Stimulated activated naive CD4-positive, alpha-beta T cell (primary cell): Measurements from ENCODE around the gene IGF1R.

Source experiments
- DNase-seq, 6 experiments: peaks; one replicate each; lab custom pipeline; 2025; lab: John Stamatoyannopoulos, UW

Gene IGF1R

DNA sequence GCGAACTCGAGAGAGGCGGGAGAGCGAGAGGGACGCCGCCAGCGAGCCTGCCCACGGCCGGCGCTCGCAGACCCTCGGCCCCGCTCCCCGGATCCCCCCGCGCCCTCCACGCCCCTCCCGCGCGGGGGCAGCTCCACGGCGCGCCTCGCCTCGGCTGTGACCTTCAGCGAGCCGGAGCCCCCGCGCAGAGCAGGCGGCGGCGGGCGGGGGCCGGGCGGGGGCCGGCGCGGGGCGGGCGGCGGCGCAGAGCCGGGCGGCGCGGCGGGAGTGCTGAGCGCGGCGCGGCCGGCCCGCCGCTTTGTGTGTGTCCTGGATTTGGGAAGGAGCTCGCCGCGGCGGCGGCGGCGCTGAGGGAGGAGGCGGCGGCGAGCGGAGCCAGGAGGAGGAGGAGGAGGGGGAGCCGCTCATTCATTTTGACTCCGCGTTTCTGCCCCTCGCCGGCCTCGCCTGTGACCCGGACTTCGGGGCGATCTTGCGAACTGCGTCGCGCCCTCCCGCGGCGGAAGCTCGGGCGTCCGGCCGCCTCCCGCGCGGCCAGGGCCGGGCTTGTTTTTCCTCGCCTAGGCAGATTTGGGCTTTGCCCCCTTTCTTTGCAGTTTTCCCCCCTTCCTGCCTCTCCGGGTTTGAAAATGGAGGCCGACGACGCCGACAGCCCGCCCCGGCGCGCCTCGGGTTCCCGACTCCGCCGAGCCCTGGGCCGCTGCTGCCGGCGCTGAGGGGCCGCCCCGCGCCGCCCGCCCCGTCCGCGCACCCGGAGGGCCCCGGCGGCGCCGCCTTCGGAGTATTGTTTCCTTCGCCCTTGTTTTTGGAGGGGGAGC, 524 bp downstream of the IGF1R start:
- peak; percentile 24 to 65 (median 44) for DNase-seq

DNA sequence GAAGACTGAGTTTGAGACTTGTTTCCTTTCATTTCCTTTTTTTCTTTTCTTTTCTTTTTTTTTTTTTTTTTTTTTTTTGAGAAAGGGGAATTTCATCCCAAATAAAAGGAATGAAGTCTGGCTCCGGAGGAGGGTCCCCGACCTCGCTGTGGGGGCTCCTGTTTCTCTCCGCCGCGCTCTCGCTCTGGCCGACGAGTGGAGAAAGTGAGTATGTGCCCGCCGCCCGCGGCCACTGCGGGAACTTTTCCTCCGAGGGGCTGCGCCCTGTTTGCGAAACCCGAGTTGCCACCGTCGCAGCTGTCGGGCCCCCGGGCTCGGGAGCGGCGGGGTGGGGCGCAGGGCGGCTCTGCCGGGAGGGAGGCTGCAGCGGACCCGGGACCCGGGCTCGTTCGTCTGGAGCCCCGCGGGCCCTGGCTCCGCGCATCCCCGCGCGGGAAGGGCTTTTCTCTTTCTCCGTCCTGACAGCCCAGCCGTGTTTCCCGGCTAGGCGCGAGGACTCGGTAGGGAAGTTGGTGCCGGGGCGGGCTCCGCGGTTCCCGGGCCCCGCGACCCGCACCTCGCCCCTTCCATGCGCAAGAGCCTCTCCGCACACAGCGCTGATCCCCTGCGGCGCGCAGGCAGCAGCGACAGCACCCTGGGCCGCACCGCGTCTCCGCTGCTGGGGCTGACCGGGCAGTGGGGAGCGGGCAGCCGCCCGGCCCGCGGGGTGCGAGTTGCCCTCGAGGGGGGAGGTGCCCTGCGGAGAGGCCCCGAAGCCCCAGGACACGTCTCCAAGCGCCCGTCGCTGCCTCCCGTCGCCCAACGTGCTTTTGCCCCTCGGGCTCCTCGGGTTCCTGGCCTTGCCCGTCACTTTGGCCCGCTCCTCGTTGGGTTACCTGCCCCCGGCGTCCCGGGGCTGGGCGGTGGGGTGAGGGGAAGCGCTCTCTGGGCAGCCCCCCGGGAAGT, 1.4 kb downstream of the IGF1R start:
- DNase-seq: peak; percentile 29 to 66 (median 42)

DNA sequence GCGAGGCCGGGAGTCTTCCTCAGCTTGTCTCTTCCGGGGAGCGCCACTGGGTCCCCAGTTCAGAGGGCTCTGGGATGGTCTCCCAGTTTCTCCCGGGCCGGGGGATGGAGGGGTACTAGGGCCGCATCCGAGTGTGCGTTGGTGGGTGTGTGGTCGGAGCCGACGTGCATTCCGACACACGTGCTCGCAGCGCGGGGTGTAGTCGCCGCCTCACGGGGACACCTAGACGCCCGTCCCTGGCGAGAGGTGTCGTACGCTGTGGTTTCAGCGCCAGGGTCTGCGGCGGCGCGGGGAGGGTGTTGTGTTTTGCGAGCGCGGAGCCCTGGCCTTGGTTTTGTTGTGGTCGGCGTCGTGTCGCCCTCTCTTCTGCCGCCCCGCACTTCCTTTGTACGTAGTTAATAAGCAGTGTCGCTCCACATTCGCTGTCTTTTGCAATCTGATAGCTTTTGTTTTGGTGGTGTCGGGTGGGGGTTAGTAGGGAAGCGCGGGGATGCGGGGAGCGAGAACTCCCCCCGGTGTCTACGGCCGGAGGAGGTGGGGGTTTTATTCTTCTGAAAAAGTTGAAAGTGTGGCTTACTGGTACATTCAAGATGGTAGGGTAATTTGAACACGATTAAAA, 2.2 kb downstream of the IGF1R start:
- peak; percentile 45 to 79 (median 59) for DNase-seq

DNA sequence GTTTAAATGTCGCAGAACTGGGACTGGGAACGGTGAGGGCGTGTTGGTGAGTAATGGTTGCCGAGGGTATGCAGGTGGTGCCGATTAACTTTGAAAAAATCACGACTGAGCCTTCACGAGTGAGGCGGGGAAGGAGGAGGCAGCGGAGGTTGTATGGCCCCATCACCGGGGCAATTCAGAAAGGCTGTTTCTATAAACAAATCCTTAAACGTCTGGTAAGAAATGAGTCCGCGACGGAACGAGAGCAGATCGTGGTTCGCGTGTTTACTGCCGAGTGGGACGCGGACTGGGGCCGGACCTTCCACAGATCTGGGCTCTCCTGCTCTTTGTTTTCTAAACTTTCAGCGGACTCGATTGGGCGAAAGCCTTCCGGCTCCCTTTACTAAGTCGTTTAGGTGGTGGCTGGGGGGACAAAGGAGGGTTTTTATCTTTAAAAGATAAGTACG, 2.7 kb downstream of the IGF1R start:
- DNase-seq: peak; percentile 36 to 79 (median 58)

DNA sequence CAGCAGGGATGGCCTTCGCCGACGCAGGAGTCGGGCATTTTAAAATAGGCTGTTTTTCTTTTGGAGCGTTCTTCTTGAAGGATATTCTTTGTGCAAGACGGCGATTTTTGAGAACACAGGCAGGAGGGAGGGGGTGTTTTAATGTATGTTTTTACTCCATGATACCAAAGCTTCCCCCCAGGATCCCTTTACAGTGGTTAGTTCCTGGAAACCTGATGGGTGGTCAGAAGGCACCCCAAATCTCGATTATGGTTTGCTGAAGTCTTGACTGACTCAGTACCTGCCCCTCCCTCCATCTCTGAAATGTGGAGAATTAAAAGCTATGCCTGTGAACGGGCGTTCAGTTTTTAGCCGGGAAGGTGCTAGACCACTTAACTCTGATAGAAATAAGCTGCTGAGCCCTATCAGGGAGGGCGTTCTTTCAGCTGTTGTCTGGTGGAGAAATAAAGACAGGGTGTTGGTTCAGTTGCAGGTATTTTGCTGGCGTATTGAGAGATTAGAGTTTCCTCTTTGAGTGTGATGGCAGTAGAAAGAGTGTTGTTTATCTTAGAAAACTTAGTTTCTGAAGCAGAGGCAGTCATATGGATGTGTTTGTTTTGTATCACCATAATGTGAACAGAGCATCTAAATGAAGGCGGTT, 3.4 kb downstream of the IGF1R start:
- peak in 3 of 6 experiments; percentile 58 to 64 (median 63) for DNase-seq

DNA sequence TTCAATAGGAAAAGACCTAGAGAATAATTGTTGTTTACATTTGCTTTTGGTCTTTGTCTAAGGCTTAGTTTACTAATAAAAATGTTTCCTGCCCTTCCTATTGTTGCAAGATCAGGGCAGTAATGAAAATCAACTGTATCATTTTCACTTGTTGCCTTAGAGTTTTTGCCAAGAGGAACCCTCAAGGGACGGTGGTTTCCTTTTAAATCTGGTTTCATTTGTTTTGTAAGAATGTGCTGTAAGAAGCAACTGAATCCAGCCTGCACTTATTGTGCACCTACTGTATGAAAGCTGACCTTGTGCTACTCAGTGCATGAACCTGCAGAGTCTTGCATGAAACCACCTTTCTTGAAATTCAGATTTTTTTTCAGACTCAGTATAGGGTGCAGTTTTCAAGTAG, 5.3 kb downstream of the IGF1R start:
- no peak for DNase-seq

DNA sequence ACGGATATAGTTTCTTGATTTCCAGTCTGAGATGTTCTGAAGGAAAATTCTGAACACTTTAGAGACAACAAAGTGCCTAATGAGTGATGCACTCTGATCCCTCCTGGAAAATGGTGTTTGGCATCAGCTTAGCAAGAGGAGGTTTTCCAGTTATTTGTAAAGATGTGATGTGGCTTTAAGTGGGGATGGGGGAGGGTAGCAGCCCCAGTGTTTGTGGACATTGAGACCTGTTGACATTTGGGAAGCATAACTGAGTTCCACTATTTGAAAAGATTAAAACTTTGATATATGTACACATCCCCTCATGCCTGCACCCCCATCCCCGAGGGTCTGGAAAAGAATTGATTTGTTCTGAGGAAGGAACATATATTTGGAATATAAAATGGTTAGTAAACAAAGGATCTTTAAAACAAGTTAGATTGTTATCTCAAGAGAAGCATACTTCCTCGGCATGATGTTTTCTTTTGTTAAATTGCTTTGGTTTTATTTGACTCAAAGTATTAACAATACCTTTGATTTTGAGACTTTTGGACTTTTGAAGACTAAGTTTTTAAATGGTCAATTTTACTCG, 6.5 kb downstream of the IGF1R start:
- DNase-seq: no peak

DNA sequence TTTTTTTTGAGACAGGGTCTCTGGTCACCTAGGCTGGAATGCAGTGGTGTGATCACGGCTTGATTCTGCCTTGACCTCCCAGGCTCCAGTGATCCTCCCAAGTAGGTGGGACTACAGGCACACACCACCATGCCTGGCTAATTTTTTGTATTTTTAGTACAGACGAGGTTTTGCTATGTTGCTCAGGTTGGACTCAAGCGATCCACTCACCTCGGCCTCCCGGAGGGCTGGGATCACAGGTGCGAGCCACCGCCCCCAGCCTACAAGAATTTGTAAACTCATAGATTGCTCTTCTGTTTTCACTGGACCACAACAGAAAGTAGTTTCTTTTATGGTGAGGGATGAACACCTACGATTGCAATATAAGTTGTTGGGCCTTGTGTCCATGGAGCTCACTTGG, 7.4 kb downstream of the IGF1R start:
- no peak for DNase-seq

DNA sequence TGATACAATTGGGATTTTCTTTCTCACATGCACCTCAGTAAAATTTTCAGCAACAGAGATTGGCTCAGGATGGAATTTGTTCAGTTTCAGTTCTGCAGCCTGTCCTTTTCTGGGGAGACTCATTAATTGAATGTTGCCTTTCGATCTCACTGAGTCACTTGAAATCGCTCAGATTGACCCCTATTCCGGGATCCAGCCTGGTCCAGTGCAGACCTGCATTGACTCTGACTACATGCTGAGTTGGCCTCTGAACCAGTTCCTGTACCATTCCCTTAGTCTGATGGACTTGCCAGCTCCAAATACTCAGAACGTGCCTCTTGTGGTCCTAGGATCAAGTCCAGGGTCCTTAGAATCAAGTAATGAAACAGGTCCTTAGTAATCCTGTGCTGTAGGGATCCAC, 9.4 kb downstream of the IGF1R start:
- DNase-seq: no peak

DNA sequence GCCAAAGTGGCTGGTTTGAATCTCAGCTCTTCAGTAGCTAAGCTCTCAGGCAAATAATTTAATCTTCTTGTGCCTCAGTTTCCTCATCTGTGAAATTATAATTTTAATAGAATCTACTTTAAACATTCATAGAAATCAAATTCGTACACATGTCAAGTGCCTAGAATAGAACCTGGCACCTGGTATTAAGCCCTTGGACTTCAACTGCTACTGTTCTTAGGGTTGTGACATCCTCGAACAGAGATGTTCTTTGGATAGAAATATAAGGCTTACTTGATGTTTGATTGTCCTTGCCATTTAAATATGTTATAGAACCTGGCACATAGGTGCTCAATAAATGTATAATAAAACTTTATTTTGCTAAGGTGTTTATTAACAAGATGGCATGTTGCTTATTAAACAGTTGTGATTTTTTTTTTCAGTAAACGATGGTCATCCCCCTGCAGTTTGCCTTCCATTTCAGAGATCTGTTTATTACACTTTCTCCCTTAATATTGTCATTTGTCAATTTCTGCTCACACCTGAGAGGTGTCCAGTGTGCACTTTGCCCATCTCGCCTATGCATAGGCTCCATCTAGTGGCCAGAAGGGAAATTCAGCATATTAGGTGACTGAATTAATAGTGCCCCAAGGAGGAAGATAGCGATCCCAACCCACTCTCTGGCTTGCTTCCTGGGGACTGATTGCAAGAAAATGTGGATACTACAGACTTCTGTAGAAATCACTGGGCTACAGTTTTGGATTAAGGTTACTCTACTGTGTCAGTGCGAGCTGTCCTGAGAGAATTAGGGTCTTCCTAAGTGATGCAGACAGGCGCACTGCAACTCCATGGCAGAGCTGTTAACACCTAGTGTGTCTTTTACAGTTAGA, 10.7 kb downstream of the IGF1R start:
- DNase-seq: peak in 5 of 6 experiments; percentile 12 to 59 (median 20)

DNA sequence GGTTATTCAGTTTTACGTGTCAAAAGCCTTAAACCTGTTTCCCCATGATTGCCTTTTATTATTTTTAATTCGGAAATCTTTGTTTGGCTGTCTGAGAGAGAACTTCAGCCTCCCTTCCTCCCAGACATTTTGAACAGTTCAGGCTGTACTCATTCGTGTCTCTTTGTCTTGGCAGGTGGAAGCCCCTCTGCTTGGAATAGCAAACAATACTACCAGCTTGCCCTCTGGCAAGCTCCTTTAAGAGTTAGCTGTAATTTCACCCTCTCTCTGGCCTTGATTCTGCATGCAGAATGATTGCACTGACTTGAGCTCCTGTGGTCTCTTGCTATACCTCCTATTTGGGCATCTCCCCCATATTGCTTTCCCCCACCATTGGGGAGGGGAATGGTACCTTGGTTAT, 11.7 kb downstream of the IGF1R start:
- no peak for DNase-seq

DNA sequence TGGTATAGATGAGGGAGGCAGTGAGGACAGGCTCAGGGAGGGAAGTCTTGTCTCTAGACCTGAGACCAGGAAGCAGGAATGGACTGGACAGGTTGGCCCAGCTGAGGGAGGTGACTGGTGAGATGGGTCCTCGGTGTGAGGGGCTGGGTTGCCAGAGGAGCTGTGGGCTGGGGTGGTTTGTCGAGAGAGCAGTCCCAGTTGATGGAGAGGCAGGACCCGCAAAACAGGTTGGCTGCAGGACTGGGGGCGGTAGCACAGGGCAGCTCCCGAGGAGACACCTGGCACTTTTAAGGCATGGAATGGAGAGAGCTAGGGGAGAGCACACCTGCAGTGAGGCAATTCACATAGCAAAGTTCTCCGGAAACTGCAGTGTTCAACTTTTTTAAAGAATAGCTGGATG, 14.7 kb downstream of the IGF1R start:
- no peak for DNase-seq

DNA sequence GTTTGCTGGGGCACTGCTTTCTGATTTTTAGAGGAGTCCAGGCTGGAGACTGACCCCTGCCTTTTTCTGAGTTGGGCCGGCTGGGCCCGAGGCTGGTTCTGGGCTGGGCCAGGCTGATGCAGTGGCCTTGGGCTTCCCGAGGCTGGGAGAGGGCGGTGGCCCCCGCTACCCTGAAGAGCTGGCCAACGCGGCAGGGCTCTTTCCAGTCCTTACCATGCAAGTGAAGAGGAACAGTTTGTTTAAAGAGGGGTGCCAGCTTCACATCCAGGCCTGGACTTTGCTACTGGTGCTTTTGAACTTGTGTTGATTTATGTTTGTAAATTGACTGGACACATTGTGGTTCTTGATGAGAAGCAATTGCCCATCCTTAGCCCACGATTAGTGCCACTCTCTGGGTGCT, 15.3 kb downstream of the IGF1R start:
- DNase-seq: no peak

DNA sequence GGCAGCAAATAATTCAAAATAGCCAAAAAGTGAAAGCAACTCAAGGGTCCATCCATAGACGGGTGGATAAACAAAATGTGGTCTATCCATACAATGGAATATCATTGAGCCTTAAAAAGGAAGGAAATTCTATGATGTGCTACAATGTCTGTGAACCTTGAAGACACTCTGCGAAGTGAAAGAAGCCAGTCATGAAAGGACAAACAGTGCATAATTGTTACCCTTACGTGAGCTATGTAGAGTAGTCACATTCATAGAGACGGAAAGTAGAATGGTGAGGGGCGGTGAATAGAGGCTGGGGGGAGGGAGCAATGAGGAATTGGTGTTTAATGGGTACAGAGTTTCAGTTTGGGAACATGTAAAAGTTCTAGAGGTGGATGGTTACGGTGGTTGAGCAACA, 18.1 kb downstream of the IGF1R start:
- DNase-seq: no peak

DNA sequence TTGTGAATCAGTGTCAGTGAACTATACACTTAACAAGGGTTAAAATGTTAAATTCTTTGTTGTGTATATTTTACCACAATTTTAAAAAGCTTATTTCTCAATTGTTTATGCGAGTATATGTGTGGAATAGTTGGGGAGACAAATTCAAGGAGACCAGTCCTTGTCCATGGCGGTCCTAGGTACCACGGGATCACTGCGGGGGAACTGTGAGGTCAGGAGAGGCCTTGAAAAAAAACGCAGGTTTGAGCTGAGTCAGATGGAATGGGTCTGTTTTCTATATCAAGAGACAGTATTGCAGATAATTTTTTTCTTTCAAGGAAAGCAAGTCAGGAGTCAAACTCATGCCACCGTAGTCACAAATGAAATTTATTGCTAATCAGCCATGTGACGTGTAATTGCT, 18.5 kb downstream of the IGF1R start:
- no peak for DNase-seq

DNA sequence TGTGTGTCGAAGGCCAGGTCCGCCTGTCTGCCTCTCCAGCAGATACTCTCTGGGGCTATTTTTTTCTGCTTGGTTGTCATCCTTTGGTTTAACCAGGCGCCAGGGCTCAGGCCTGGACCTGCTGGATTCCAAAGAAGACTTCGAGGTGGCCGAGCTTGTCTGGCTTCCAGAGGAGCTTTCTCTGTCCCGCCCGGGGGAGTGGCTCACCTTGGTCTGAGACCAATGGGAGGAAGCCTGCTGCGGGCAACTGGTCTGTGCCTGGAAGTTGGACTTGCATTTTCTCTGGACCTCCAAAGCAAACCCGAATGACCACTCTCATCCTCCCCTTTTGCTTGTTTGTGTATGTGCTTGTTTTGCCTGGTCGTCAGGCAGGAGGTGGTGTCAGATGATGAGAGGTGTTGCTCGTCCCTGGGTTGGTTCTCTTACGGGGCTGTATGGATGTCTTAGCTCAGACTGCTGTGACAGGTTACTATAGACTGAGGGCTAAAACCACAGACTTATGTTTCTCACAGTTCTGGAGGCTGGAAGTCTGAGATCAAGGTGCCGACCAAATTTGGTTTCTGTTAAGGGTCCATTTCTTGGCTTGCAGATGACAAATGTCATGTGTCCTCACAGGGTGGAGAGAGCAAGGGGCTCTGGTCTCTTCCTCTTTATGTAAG, 19.3 kb downstream of the IGF1R start:
- no peak for DNase-seq

DNA sequence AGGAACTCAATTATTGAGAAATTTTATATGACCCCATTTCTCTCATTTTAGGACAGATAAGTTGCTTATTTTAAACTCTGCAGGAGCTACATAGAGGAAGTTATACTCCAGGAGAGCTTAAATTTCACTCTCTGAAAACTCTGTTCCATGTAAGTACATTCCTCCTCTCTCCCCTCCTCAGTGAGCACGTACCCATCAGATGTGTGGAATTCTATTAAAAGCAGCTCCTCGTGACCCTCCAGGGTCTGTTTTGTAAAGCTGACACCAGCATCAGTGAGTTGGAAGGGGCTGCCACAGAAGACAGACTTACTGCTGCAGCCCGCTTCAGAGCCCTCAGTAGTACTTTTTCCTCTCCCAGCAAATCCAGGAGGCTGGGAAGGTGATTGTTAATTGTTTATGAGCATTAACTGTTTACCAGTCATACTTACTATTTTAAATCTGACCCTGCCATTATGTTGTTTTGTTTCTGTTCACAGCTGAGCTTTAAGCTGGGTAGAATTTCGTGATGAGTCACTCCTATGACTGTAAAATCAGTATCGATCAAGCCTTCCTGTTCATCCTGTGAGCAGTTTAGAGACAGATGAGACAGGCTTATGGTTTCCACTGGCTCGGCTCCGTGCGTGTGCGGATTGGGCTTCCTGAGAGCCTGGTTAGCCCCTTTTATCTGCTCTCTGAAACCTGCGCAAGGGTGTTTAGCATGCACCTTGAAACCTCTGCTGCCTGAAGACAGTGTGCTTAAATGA, 20.4 kb downstream of the IGF1R start:
- DNase-seq: peak in 1 of 6 experiments; percentile 10

DNA sequence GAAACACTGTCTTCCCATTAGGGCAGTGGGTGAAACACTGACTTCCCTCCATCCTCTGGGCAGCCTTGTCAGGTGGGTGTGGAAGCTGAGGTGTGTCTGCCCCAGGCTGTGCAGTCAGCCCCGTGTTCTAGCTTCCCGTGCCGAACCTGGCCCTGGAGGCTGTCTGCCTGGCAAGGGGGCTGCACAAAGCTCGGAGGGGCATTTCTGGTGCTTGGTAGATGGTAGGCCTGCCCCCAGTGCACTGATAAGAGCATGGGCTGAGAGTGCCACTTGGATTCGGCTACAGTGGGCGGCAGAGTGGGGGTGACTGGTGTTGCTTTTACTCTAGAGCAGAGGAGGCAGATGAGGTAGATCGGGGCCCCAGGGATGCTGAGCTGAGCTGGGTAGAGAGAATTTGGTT, 21.3 kb downstream of the IGF1R start:
- no peak for DNase-seq
